ENCODE measurements around the gene PHF21A. TPM values are rescaled to one million over a fixed set of nuclear protein-coding genes. Genes with fewer than 3 reads are reported as not detected.

Gene PHF21A
- total RNA-seq, 1 donor from 2014 or later: 36.6 TPM

DNA sequence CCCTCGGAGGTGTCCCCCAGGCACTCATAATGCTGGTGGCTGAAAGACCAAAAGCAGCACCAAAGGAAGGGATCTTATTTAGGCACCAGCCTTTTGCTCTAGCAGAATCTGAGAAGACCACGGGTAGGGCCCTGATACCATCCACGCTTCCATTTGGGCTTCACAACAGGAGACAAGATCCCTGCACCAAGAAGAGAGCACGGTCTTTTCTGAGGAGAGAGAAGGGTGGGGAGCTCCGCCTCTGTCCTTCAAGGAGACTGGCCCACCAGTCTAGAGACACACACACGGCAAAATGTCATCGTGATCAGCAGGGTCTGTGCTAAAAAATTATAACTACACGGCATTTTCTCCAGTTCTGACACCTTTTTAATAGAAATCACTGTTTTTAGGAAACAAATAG is 189.0 kb downstream of the PHF21A start:
- ATAC-seq (ENCODE audit: poor library complexity) (no peak), DNase-seq (no peak)
- intact Hi-C loops (cut with DNase I): no loop called here

GRCh38 chr11:45931739-45932138 is 189.5 kb downstream of the PHF21A start:
- DNase-seq (no peak), ATAC-seq (ENCODE audit: poor library complexity) (no peak)
- intact Hi-C loops (cut with DNase I): no loop called here

GRCh38 chr11:45930951-45931570 is 190.2 kb downstream of the PHF21A start:
- no peak for DNase-seq
- no peak for ATAC-seq (ENCODE audit: poor library complexity)
- intact Hi-C loops (cut with DNase I): no loop called here

DNA sequence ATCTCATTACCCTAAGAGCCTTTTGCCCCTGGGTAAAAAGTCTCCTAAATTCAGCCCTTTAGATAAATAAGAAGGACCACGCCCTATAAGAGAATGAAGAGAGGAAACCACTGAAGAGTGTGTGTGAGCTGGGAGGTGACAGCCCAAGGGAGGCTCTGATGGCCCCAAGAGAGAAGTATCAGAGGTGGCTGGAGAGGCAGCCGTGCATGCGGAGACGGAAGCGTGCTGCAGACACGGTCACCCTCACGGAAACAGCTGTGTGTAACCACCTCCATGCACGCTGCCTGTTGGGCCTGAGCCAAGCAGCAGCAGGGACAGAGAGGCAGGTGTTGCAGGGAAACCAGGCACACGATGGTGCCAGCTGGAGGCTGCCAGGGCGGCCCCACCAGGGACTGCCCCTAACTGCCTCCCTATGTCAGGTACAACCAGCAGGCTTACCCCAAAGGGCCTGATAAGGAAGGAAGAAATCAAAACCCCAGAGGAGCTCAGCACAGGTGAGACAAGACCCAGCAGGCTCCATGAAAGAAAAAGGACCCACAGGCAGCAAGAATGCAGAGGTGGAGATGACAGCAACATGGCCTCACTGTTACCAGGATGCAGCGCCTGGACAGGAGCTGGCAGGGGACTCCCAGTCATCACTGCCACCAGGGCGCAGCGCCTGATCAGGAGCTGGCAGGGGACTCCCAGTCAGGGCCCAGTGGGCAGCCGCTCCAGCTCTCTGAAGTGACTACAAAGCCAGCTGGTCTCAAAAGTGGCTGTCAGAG is 191.0 kb downstream of the PHF21A start:
- DNase-seq (peak; percentile 71), ATAC-seq (ENCODE audit: poor library complexity) (peak; percentile 84)
- intact Hi-C loops (cut with DNase I): no loop called here

DNA sequence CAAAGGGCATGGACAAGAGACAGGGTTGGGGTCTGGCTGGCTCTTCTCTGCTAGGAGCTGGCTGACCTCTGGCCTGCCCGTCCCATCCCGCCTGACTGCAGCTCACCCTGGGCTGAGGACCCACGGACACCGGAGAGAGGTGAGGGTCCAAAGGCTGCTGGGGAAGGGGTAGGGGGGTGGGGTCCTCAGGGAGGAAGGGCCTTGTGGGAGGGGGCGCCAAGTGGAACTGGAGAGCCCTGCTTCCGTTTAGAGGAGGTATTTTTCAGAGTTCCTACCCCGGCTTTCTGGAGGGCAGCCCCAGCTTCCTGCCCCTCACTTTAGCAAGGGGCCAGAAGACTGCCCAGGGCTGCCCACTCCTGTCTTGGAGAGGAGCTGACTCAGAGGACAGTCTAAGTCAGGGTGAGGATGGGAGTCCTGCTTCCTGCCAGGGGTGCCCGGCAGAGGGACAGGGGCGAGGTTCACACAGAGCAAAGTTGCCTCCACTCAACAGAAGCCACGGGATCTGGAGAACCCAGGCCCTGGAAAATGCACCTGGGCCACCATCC is 191.7 kb downstream of the PHF21A start:
- ATAC-seq (ENCODE audit: poor library complexity): no peak
- intact Hi-C loops (cut with DNase I): no loop called here
- DNase-seq: no peak

GRCh38 chr11:45928535-45929215 is 192.6 kb downstream of the PHF21A start:
- DNase-seq: peak; percentile 24
- intact Hi-C loops (cut with DNase I): no loop called here
- ATAC-seq (ENCODE audit: poor library complexity): no peak

- peak; percentile 34 for DNase-seq
- intact Hi-C loops (cut with DNase I): no loop called here
- no peak for ATAC-seq (ENCODE audit: poor library complexity)
Observed at GRCh38 chr11:45927684-45928413, 193.4 kb downstream of the PHF21A start.

DNA sequence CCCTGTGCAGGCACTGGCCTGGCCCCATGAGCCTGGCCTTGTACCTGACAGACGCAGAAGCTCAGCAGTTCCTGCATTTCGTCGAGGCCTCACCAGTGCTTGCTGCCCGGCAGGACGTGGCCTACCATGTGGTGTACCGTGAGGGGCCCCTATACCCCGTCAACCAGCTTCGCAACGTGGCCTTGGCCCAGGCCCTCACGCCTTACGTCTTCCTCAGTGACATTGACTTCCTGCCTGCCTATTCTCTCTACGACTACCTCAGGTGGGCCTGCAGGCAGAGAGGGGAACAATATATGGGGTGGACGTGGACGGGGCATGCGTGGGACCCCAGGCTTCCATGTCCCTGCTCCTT is 193.9 kb downstream of the PHF21A start:
- no peak for ATAC-seq (ENCODE audit: poor library complexity)
- intact Hi-C loops (cut with DNase I): no loop called here
- peak; percentile 38 for DNase-seq

DNA sequence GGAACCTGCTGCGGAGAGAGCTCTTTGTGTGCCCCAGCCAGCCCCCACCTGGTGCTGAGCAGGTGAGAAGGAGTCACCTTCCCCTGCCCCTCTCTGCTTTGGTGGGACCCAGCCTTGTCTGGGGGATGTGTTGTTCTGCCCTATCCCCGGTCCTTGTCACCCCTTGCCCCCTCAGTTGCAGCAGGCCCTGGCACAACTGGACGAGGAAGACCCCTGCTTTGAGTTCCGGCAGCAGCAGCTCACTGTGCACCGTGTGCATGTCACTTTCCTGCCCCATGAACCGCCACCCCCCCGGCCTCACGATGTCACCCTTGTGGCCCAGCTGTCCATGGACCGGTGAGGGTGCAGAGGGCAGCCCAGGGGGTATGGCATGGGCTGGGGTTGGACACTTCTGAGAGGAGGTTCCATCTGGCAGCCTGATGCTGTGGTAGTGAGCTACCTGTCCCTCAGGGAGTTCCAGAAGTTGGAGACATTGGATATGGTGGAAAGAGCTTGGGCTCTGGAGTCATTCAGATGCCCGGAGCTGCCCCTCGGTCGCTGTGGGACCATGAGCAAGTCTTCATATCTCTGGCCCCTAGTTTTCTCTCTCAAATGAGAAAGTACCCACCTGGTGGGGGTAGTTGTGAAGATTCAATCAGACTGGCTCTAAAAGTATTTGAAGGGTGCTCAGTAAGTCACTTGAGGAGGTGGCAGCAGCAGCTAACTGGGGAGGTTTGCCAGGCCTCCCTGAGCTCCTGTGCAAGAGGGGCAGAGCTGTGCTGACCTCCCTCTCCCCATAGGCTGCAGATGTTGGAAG is 194.5 kb downstream of the PHF21A start:
- ATAC-seq (ENCODE audit: poor library complexity) (no peak), DNase-seq (peak; percentile 24)

DNA sequence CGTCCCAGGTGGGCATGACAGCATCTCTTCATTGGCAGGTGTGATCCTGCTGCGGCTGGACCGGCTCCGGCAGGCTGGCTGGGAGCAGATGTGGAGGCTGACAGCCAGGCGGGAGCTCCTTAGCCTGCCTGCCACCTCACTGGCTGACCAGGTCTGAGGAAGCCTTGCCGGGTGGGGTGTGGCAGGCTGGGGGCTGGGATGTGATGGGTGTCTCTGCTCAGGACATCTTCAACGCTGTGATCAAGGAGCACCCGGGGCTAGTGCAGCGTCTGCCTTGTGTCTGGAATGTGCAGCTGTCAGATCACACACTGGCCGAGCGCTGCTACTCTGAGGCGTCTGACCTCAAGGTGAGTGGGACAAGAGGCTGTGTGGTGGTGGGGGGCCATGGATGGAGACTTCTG is 195.3 kb downstream of the PHF21A start:
- DNase-seq (peak; percentile 35), ATAC-seq (ENCODE audit: poor library complexity) (no peak)
- intact Hi-C loops (cut with DNase I): no loop called here

More for the DNA sequence above, 194.5 kb downstream of the PHF21A start:
- intact Hi-C loops (cut with DNase I): no loop called here

DNA sequence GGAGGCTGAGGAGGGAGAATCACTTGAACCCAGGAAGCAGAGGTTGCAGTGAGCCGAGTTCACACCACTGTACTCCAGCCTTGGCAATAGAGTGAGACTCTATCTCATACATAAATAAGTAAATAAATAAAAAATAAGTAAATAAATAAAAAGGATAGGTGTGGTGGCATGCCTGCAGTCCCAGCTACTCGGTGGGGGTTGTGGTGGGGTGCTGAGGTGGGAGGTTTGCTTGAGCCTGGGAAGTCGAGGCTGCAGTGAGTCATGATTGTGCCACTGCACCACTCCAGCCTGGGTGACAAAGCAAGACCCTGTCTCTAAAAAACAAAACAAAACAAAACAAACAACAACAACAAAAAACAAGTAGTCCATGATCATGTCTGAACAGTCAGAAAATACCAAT is 195.7 kb downstream of the PHF21A start:
- DNase-seq (peak; percentile 19), ATAC-seq (ENCODE audit: poor library complexity) (no peak)
- intact Hi-C loops (cut with DNase I): no loop called here

DNA sequence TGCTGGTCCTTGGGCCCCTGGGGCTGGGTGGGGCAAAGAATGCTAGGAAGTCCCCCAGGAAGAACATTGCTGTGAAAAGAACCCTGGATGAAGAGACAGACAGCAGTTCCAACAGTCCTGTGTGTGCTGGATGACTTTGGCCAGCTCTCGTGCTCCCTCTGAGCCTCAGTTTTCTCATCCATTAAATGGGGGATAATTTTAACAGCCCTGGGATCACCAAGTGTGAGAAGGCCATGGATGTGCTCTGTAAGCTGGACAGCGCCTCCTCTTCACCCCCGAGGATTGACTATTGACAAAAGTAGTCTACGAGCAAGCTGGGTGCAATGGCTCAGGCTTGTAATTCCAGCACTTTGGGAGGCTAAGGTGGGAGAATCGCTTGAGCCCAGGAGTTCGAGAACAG is 196.3 kb downstream of the PHF21A start:
- DNase-seq (no peak), ATAC-seq (ENCODE audit: poor library complexity) (no peak)
- intact Hi-C loops (cut with DNase I): no loop called here

DNA sequence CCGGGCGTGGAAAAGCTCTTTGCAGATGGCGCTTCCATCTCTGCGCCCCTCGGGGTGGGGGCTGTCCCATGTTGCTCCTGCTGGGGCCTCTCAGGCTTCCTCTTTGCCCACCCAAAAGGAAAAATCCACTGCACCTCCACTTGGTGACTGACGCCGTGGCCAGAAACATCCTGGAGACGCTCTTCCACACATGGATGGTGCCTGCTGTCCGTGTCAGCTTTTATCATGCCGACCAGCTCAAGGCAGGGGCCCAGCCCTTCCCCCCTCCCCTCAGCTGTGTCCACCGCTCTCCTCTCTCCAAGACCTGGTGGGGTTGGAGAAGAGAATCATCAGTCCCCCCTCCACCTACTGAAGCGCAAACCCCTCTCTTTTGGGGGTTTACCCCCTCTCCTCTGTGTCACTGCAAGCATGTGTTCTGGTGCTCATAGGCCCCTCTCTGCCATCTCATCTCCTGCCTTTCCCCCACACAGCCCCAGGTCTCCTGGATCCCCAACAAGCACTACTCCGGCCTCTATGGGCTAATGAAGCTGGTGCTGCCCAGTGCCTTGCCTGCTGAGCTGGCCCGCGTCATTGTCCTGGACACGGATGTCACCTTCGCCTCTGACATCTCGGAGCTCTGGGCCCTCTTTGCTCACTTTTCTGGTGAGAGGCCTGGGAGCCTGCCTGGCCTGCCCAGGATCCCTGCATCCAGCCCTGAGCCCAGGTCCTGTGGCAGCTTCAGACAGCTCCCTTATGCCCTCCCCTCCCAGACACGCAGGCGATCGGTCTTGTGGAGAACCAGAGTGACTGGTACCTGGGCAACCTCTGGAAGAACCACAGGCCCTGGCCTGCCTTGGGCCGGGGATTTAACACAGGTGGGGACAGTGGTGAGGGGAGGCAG is 197.0 kb downstream of the PHF21A start:
- intact Hi-C loops (cut with DNase I): no loop called here
- peak; percentile 24 for DNase-seq
- ATAC-seq (ENCODE audit: poor library complexity): no peak

DNA sequence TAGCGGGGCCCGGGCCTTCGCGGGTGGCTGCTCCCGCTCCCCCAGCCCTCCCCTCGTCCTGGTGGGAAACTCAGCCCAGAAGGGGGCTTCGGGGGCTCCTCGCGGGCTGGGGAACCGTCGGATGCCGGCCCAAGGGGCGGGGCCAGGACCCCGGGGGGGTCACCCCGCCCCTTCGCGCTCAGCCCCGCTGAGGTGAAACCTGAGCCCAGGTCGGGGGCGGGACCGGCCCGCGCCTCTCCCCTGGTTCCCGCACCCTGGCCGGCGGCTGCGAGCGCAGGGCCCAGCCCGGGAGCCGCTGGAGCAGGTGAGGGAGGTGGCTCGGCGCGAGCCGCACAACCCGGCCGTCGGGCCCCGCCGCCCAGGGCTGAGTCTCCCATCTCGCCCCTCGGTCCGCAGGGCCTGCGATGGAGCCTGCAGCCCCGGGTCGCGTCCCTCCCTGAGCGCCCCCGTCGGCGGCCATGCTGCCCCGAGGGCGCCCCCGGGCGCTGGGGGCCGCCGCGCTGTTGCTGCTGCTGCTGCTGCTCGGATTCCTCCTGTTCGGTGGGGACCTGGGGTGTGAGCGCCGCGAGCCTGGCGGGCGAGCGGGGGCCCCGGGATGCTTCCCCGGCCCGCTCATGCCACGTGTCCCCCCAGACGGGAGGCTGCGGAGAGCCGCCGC is 198.7 kb downstream of the PHF21A start, which contains the start of gene LARGE2:
Gene LARGE2 (plus strand): TSS at position 232 of the 658 bp plus-strand sequence. CDS start 227 bp downstream, at position 459.
- ATAC-seq (ENCODE audit: poor library complexity): no peak
- peak; percentile 35 for DNase-seq
- intact Hi-C loops (cut with DNase I): no loop called here

- no peak for ATAC-seq (ENCODE audit: poor library complexity)
- intact Hi-C loops (cut with DNase I): no loop called here
- DNase-seq: peak; percentile 39
Observed at GRCh38 chr11:45921561-45922424, 199.5 kb downstream of the PHF21A start.
